ENCODE measurements around the gene ISX.

GRCh38 chr22:35045451-35045850 lies 20.5 kb upstream of the ISX start:
- no peak for TF ChIP-seq CTCF (IDR thresholded peaks at IDR 0.05 in 2 of 3, conservative IDR thresholded peaks at IDR 0.05 in 1 of 3; ENCODE audit: insufficient read depth in 2 of 3, low read depth in 1 of 3, low read length in 3 of 3)
- no peak for TF ChIP-seq ZNF431 (CRISPR knock-in tag; IDR thresholded peaks at IDR 0.05)
- TF ChIP-seq POLR2A (conservative IDR thresholded peaks at IDR 0.05): no peak
- TF ChIP-seq PATZ1 (CRISPR knock-in tag; IDR thresholded peaks at IDR 0.05; ENCODE audit: borderline replicate concordance): no peak
- no peak for TF ChIP-seq KLF6 (CRISPR knock-in tag; IDR thresholded peaks at IDR 0.05; ENCODE audit: borderline replicate concordance)
- no peak for TF ChIP-seq TRIM24 (IDR thresholded peaks at IDR 0.05)
